Osteocyte (in vitro differentiated cells): ENCODE measurements around the gene HADHB. TPM values are rescaled to one million over a fixed set of nuclear protein-coding genes. Genes with fewer than 3 reads are reported as not detected.
A peak's percentile ranks its signal among the peaks of the same experiment; 100 is the strongest.

Experiments used
- DNase-seq: peaks from one replicate; pipeline ENCODE4 v3.0.0; 2021; ENCODE audit warnings: mixed read lengths; ENCODE audit not compliant: unreplicated experiment; ENCODE audit errors: extremely low spot score
- H3K27ac Mint-ChIP-seq: one replicate; pipeline ENCODE4 v1.8.0; 2021; ENCODE audit warnings: mild to moderate bottlenecking, mixed read lengths; ENCODE audit not compliant: unreplicated experiment
- H3K27me3 Mint-ChIP-seq: one replicate; pipeline ENCODE4 v1.8.0; 2021; ENCODE audit warnings: mixed read lengths; ENCODE audit not compliant: unreplicated experiment
- H3K36me3 Mint-ChIP-seq: one replicate; pipeline ENCODE4 v1.8.0; 2021; ENCODE audit warnings: mixed read lengths; ENCODE audit not compliant: unreplicated experiment
- H3K4me1 Mint-ChIP-seq: one replicate; pipeline ENCODE4 v1.8.0; 2021; ENCODE audit warnings: mixed read lengths; ENCODE audit not compliant: unreplicated experiment
- H3K4me3 Mint-ChIP-seq: one replicate; pipeline ENCODE4 v1.8.0; 2021; ENCODE audit warnings: mild to moderate bottlenecking, moderate library complexity, mixed read lengths; ENCODE audit not compliant: unreplicated experiment
- H3K9me3 Mint-ChIP-seq: one replicate; pipeline ENCODE4 v1.8.0; 2021; ENCODE audit warnings: mixed read lengths; ENCODE audit not compliant: unreplicated experiment
- CTCF ChIP-seq: fragments of 200-600 bp; sonication (generic); IDR thresholded peaks from 2 replicates; pipeline ENCODE4 v1.5.0; 2021; ENCODE audit warnings: antibody characterized with exemption, mild to moderate bottlenecking, moderate library complexity
- total RNA-seq: library from RNA; stranded (reverse); gene quantifications from 2 replicates; pipeline ENCODE4 v1.2.1, GENCODE V29; 2021

HADHB gene
- total RNA-seq, 1 donor from 2014 or later, result 98.5 TPM

GRCh38 chr2:26243470-26244308 lies 1.1 kb upstream of the HADHB start:
- no peaks in the 10 kb centered on the region for H3K9me3 Mint-ChIP-seq
- DNase-seq, result no peak
- peak overlapping the region; percentile 100 for H3K4me3 Mint-ChIP-seq
- H3K4me1 Mint-ChIP-seq, result peaks cover 42% of the 10 kb centered on the region
- peak overlapping the region; percentile 100 for H3K27ac Mint-ChIP-seq
- no peaks in the 10 kb centered on the region for H3K27me3 Mint-ChIP-seq
- H3K36me3 Mint-ChIP-seq, result no peaks in the 10 kb centered on the region
- TF ChIP-seq CTCF, result no peak

- no peak for DNase-seq
- Mint-ChIP-seq H3K4me1 (peaks cover 38% of the 10 kb centered on the region), H3K4me3 (peak overlapping the region; percentile 100), H3K9me3 (no peaks in the 10 kb centered on the region), H3K36me3 (no peaks in the 10 kb centered on the region), H3K27ac (peak overlapping the region; percentile 100), H3K27me3 (no peaks in the 10 kb centered on the region)
- no peak for TF ChIP-seq CTCF
Observed at GRCh38 chr2:26245231-26245732, 543 bp downstream of the HADHB start.

GRCh38 chr2:26245810-26246209 lies 1.1 kb downstream of the HADHB start:
- Mint-ChIP-seq H3K9me3 (no peaks in the 10 kb centered on the region), H3K4me1 (peaks cover 34% of the 10 kb centered on the region), H3K4me3 (peak overlapping the region; percentile 100), H3K36me3 (no peaks in the 10 kb centered on the region), H3K27me3 (no peaks in the 10 kb centered on the region), H3K27ac (peak overlapping the region; percentile 100)
- TF ChIP-seq CTCF, result no peak
- no peak for DNase-seq

- Mint-ChIP-seq H3K27ac (no peak overlapping the region), H3K4me3 (peak overlapping the region; percentile 100), H3K9me3 (no peaks in the 10 kb centered on the region), H3K27me3 (no peaks in the 10 kb centered on the region), H3K4me1 (peaks cover 31% of the 10 kb centered on the region), H3K36me3 (no peaks in the 10 kb centered on the region)
- TF ChIP-seq CTCF, result no peak
- DNase-seq, result no peak
Observed at GRCh38 chr2:26246818-26247217, 2.1 kb downstream of the HADHB start.

GRCh38 chr2:26249625-26250024 lies 4.9 kb downstream of the HADHB start:
- no peaks in the 10 kb centered on the region for H3K9me3 Mint-ChIP-seq

More at GRCh38 chr2:26249625-26250024, 4.9 kb downstream of the HADHB start:
- H3K4me1 Mint-ChIP-seq, result peaks cover 18% of the 10 kb centered on the region
- H3K27me3 Mint-ChIP-seq, result no peaks in the 10 kb centered on the region
- H3K27ac Mint-ChIP-seq, result no peak overlapping the region
- H3K4me3 Mint-ChIP-seq, result no peak overlapping the region
- H3K36me3 Mint-ChIP-seq, result no peaks in the 10 kb centered on the region
- no peak for TF ChIP-seq CTCF
- no peak for DNase-seq
